Measurements from ENCODE around the gene ENDOG. TPM values are rescaled to one million over a fixed set of nuclear protein-coding genes. Genes with fewer than 3 reads are reported as not detected.

The ENDOG gene
- total RNA-seq, 6 donors from 2014 or later: 20.6 to 70.2 (median 28.8) TPM

- no peaks in the 10 kb centered on the region for H3K9me3 ChIP-seq
- DNase-seq: no peak
- WGBS, 2 donors: 86 to 92% methylated on average over 5 of the region's 5 CpGs
- TF ChIP-seq, protein P1, sequence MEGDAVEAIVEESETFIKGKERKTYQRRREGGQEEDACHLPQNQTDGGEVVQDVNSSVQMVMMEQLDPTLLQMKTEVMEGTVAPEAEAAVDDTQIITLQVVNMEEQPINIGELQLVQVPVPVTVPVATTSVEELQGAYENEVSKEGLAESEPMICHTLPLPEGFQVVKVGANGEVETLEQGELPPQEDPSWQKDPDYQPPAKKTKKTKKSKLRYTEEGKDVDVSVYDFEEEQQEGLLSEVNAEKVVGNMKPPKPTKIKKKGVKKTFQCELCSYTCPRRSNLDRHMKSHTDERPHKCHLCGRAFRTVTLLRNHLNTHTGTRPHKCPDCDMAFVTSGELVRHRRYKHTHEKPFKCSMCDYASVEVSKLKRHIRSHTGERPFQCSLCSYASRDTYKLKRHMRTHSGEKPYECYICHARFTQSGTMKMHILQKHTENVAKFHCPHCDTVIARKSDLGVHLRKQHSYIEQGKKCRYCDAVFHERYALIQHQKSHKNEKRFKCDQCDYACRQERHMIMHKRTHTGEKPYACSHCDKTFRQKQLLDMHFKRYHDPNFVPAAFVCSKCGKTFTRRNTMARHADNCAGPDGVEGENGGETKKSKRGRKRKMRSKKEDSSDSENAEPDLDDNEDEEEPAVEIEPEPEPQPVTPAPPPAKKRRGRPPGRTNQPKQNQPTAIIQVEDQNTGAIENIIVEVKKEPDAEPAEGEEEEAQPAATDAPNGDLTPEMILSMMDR (IDR thresholded peaks at IDR 0.05): no peak
- TF ChIP-seq EP300 (IDR thresholded peaks at IDR 0.05) (no peak), POLR2A (IDR thresholded peaks at IDR 0.05) (no peak), POLR2AphosphoS5 (IDR thresholded peaks at IDR 0.05) (no peak)
- no peak overlapping the region for H3K4me3 ChIP-seq
- peak overlapping the region; percentile 17 to 75 (median 56) for H3K27ac ChIP-seq
- no peaks in the 10 kb centered on the region for H3K36me3 ChIP-seq
- H3K27me3 ChIP-seq: no peaks in the 10 kb centered on the region
- ATAC-seq (ENCODE audit: low FRiP score in 2 of 2): no peak
- peaks cover 0 to 34% (median 19%) of the 10 kb centered on the region in 4 donors for H3K4me1 ChIP-seq
Measured at GRCh38 chr9:128860937-128861336, 42.6 kb downstream of the ENDOG start.

DNA sequence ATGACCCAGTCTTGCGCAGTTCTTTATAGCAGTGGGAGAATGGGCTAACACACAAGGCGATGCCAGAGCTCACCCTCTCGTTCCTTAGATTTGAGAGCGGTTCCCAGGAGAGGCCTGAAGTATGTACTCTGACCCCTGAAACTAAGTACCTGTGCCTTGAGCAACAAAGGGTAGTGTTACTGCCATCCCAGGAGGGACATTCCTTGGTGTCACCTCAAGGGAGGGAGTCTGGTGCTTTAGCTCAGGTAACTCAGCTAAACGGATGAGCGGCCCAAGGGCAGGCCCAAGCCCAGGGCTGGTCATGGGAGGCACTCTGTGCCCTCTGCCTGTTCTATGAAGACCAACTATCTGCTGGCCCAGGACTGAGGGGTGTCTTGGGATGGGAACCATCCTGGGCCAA, 43.2 kb downstream of the ENDOG start:
- peak overlapping the region in 3 of 4 donors; percentile 63 to 75 (median 64) for H3K27ac ChIP-seq
- H3K36me3 ChIP-seq: no peaks in the 10 kb centered on the region
- DNase-seq (peak in 1 of 2 donors; percentile 62), ATAC-seq (ENCODE audit: low FRiP score in 2 of 2) (peak in 1 of 2 donors; percentile 68)
- no peak overlapping the region for H3K4me3 ChIP-seq
- H3K4me1 ChIP-seq: peaks cover 0 to 34% (median 19%) of the 10 kb centered on the region in 4 donors
- TF ChIP-seq POLR2A (IDR thresholded peaks at IDR 0.05): peak in 1 of 4 donors; percentile 34
- TF ChIP-seq, protein P1 (IDR thresholded peaks at IDR 0.05): no peak
- no peaks in the 10 kb centered on the region for H3K27me3 ChIP-seq
- no peaks in the 10 kb centered on the region for H3K9me3 ChIP-seq
- WGBS, 2 donors: 77 to 78% methylated on average over 3 to 4 of the region's 6 CpGs

DNA sequence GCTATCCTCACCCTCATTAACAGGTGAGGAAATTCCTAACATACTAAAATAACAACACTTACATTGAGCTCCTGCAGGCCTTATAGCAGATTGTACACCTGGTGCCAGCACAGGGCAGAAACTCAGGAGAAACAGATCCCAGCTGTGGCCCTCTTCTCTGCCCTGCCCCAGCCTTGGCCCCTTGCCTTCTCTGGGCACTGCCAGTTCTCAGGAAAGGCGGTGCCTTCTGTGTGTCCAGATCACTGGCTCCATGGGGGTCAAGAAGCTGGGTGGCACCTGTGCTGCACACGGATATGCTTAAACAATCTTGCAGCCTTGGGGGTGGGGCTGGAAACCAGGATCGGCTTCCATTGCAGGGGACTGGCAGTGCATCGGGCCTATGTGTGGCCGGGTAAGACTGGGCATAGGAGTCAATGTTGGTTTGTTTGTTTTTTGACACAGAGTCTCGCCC, 44.1 kb downstream of the ENDOG start:
- peak overlapping the region in 3 of 4 donors; percentile 63 to 75 (median 64) for H3K27ac ChIP-seq
- peak in 1 of 2 donors; percentile 85 for DNase-seq
- peak in 1 of 2 donors; percentile 81 for ATAC-seq (ENCODE audit: low FRiP score in 2 of 2)
- H3K4me3 ChIP-seq: no peak overlapping the region
- no peaks in the 10 kb centered on the region for H3K9me3 ChIP-seq
- WGBS, 2 donors: 58 to 77% methylated on average over 5 to 6 of the region's 6 CpGs
- H3K36me3 ChIP-seq: no peaks in the 10 kb centered on the region
- no peaks in the 10 kb centered on the region for H3K27me3 ChIP-seq
- peaks cover 0 to 34% (median 19%) of the 10 kb centered on the region in 4 donors for H3K4me1 ChIP-seq
- TF ChIP-seq POLR2AphosphoS5 (IDR thresholded peaks at IDR 0.05) (peak in 1 of 2 donors; percentile 6), POLR2A (IDR thresholded peaks at IDR 0.05) (peak in 1 of 4 donors; percentile 16)
- TF ChIP-seq, protein P1 (IDR thresholded peaks at IDR 0.05): no peak

GRCh38 chr9:128863647-128864046, 45.3 kb downstream of the ENDOG start:
- peak; percentile 88 to 90 for DNase-seq
- no peaks in the 10 kb centered on the region for H3K36me3 ChIP-seq
- H3K27ac ChIP-seq: peak overlapping the region in 2 of 4 donors; percentile 64 to 75
- TF ChIP-seq POLR2A (IDR thresholded peaks at IDR 0.05) (peak in 1 of 4 donors; percentile 11), POLR2AphosphoS5 (IDR thresholded peaks at IDR 0.05) (no peak)
- TF ChIP-seq, protein P1 (IDR thresholded peaks at IDR 0.05): peak; percentile 95 to 98 (median 97)
- peaks cover 0 to 34% (median 19%) of the 10 kb centered on the region in 4 donors for H3K4me1 ChIP-seq
- 19 to 23% methylated on average over 9 to 10 of the region's 10 CpGs for WGBS, 2 donors
- no peaks in the 10 kb centered on the region for H3K9me3 ChIP-seq
- peak; percentile 88 to 89 for ATAC-seq (ENCODE audit: low FRiP score in 2 of 2)
- no peak overlapping the region for H3K4me3 ChIP-seq
- no peaks in the 10 kb centered on the region for H3K27me3 ChIP-seq
